Measurements from ENCODE around the gene RPS25. TPM values are rescaled to one million over a fixed set of nuclear protein-coding genes. Genes with fewer than 3 reads are reported as not detected.
"Not testable (repeated sequence)": the region's sequence is repeated elsewhere in the genome, so short reads cannot be mapped to it uniquely, and the experiment has no call there.

The RPS25 gene
- total and polyA plus RNA-seq, 10 of the 15 experiments (the other 5 are each of a cell fraction or from before 2014, with no cell fraction given) = 886 to 3,746 (median 3,066) TPM

DNA sequence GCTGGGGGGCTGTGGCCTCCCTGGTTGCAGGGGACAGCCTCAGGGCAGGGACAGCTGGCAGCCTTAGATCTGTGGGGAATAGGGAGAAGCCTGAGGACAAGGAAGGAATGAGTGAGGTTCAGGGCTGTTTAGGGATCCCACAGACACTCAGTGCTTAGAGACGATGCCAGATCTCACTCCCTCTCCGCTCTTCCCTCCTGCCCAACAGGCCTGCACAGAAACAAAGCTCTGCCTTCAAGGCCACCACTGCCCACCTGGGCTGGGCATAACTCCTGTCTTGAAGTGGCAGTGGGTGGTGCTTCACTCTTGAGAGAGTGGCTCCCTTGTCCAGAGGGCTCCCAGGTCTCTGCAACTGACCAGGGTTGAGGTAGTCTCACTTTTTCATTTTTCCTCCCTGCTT, 33.3 kb downstream of the RPS25 start:
- Histone ChIP-seq H3K4me3 (no peak overlapping the region), H3K79me2 (ENCODE audit: control insufficient read depth, insufficient read depth, low read length) (no peaks in the 10 kb centered on the region), H3K9me3 (replicated peaks; ENCODE audit: control insufficient read depth, insufficient read depth, low read length) (no peaks in the 10 kb centered on the region), H3K27me3 (replicated peaks in 1 of 2; ENCODE audit: control insufficient read depth in 2 of 2, insufficient read depth in 2 of 2, low read length in 1 of 2) (no peaks in the 10 kb centered on the region; a peak in 1 of 4 replicates), H3K9ac (ENCODE audit: control insufficient read depth, insufficient read depth, low read length) (no peak overlapping the region), H3K4me2 (ENCODE audit: control insufficient read depth, insufficient read depth) (no peak overlapping the region), H3K36me3 (ENCODE audit: control insufficient read depth in 2 of 2, insufficient read depth in 2 of 2, low read length in 1 of 2) (no peaks in the 10 kb centered on the region), H3K27ac (ENCODE audit: control insufficient read depth, insufficient read depth) (no peak overlapping the region), H3K4me1 (ENCODE audit: control insufficient read depth, insufficient read depth, low read length) (no peaks in the 10 kb centered on the region), H2AFZ (ENCODE audit: control insufficient read depth, low read depth, low read length) (no peak overlapping the region), H4K20me1 (ENCODE audit: control insufficient read depth, insufficient read depth) (no peaks in the 10 kb centered on the region; the same call in 1 of the 2 replicates)
- RAD21 ChIA-PET (ENCODE audit: unreplicated experiment) = no interaction called here
- ATAC-seq (no peak), FAIRE-seq (no peak), DNase-seq (ENCODE audit: low read depth, low spot score) (no peak)
- WGBS (ENCODE audit: insufficient coverage, insufficient replicate concordance, low lambda C conversion rate, missing lambda C conversion rate) = 60% methylated on average over 2 of the region's 2 CpGs
- BruUV-seq (replicated peaks) = no TSS peak
- in situ Hi-C loops (cut with MboI) (no loop called here), intact Hi-C loops (cut with micrococcal nuclease; ENCODE audit: unreplicated experiment) (no loop called here)
- no peak for TF ChIP-seq CREB1 (IDR thresholded peaks at IDR 0.05; ENCODE audit: low read depth)
- no peak for TF ChIP-seq RAD21 (IDR thresholded peaks at IDR 0.05; ENCODE audit: insufficient read depth, low read depth, low read length)
- TF ChIP-seq TCF12 (IDR thresholded peaks at IDR 0.05; ENCODE audit: low read depth, low read length) = no peak
- TF ChIP-seq IRF3 (IDR thresholded peaks at IDR 0.05) = no peak
- no peak for TF ChIP-seq MYC (IDR thresholded peaks at IDR 0.05; ENCODE audit: insufficient read depth, insufficient read length, insufficient replicate concordance, low read length, severe bottlenecking)
- CTCF ChIA-PET = interaction anchor here (0.6 kb wide), 1 partner anchor 142 kb away, joined by 3 read pairs; no protein-coding TSS in a partner anchor
- POLR2A ChIA-PET = no interaction called here
- SMC1A ChIA-PET (ENCODE audit: uncharacterized antibody, unreplicated experiment) = no interaction called here

DNA sequence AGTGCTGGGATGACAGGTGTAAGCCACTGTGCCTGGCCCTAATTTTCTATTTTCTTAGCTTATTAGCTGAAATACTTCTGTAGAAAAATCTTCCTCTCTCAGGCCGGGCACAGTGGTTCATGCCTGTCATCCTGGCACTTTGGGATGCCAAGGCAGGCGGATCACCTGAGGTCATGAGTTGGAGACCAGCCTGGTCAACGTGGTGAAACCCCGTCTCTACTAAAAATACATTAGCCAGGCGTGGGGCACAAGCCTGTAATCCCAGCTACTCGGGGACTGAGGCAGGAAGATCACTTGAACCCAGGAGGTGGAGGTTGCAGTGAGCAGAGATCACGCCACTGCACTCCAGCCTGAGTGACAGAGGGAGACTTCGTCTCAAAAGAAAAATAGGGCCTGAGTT, 33.8 kb downstream of the RPS25 start:
- H3K4me1 ChIP-seq (ENCODE audit: control insufficient read depth, insufficient read depth, low read length); H3K9ac ChIP-seq (ENCODE audit: control insufficient read depth, insufficient read depth, low read length); FAIRE-seq; H3K9me3 ChIP-seq (replicated peaks; ENCODE audit: control insufficient read depth, insufficient read depth, low read length); H3K27ac ChIP-seq (ENCODE audit: control insufficient read depth, insufficient read depth); SMC1A ChIA-PET (ENCODE audit: uncharacterized antibody, unreplicated experiment); H3K36me3 ChIP-seq (ENCODE audit: control insufficient read depth in 2 of 2, insufficient read depth in 2 of 2, low read length in 1 of 2); H3K4me3 ChIP-seq; H4K20me1 ChIP-seq (ENCODE audit: control insufficient read depth, insufficient read depth); BruUV-seq (replicated peaks); H3K27me3 ChIP-seq (replicated peaks in 1 of 2; ENCODE audit: control insufficient read depth in 2 of 2, insufficient read depth in 2 of 2, low read length in 1 of 2); POLR2A ChIA-PET; H2AFZ ChIP-seq (ENCODE audit: control insufficient read depth, low read depth, low read length); H3K79me2 ChIP-seq (ENCODE audit: control insufficient read depth, insufficient read depth, low read length); in situ Hi-C loops (cut with MboI); ATAC-seq; RAD21 ChIA-PET (ENCODE audit: unreplicated experiment); DNase-seq (ENCODE audit: low read depth, low spot score); intact Hi-C loops (cut with micrococcal nuclease; ENCODE audit: unreplicated experiment); H3K4me2 ChIP-seq (ENCODE audit: control insufficient read depth, insufficient read depth): not testable (repeated sequence)
- WGBS (ENCODE audit: insufficient coverage, insufficient replicate concordance, low lambda C conversion rate, missing lambda C conversion rate) = 49% methylated on average over 8 of the region's 8 CpGs
- CTCF ChIA-PET = interaction anchor here (0.6 kb wide), 1 partner anchor 143 kb away, joined by 3 read pairs; no protein-coding TSS in a partner anchor
